CD4-positive, alpha-beta memory T cell (primary cell): Measurements from ENCODE around the gene PCMT1. TPM values are rescaled to one million over a fixed set of nuclear protein-coding genes. Genes with fewer than 3 reads are reported as not detected.

Experiments used
- polyA plus RNA-seq, 2 donors: library from polyadenylated mRNA; unstranded; fragments of 300-500 nt; fragmentation: Illumina TruSeq; gene quantifications; one replicate each; pipeline ENCODE4 v1.2.3, GENCODE V29; 2021
- total RNA-seq, 2 experiments: library from RNA; stranded (reverse); gene quantifications; one replicate each; pipeline ENCODE4 v1.2.3, GENCODE V29; 2021

PCMT1 gene
- total and polyA plus RNA-seq, 4 experiments from 2014 or later, result 50.8 to 196 (median 100) TPM

Other genes with a start within 250 kb of the PCMT1 start
- gene PPIL4, start 203.7 kb upstream of the PCMT1 start, total RNA-seq, result 10 to 100 TPM; 33.1 to 35.7 TPM
- gene PPIL4, start 203.7 kb upstream of the PCMT1 start, polyA plus RNA-seq, result 10 to 100 TPM in 1 of 2 donors, 1 to 10 TPM in 1; 10.0 to 14.5 TPM
- 10 to 100 TPM; 17.1 to 18.5 TPM for gene GINM1, start 183.4 kb upstream of the PCMT1 start, total RNA-seq
- 10 to 100 TPM; 23.2 to 26.1 TPM for gene GINM1, start 183.4 kb upstream of the PCMT1 start, polyA plus RNA-seq
- 10 to 100 TPM; 18.2 to 21.4 TPM for gene KATNA1, start 101.0 kb upstream of the PCMT1 start, total RNA-seq
- 10 to 100 TPM; 27.5 to 34.7 TPM for gene KATNA1, start 101.0 kb upstream of the PCMT1 start, polyA plus RNA-seq
- gene LATS1, start 31.6 kb upstream of the PCMT1 start, total RNA-seq, result 10 to 100 TPM; 47.4 to 51.8 TPM
- 10 to 100 TPM in 1 of 2 donors, 1 to 10 TPM in 1; 5.8 to 16.4 TPM for gene LATS1, start 31.6 kb upstream of the PCMT1 start, polyA plus RNA-seq
- 10 to 100 TPM; 56.0 to 58.3 TPM for gene NUP43, start 3.2 kb upstream of the PCMT1 start, total RNA-seq
- gene NUP43, start 3.2 kb upstream of the PCMT1 start, polyA plus RNA-seq, result 1 to 10 TPM; 1.9 to 7.3 TPM
- gene LRP11, start 114.6 kb downstream of the PCMT1 start, total RNA-seq, result 1 to 10 TPM; 3.6 to 5.6 TPM
- gene LRP11, start 114.6 kb downstream of the PCMT1 start, polyA plus RNA-seq, result 1 to 10 TPM; 1.2 to 2.3 TPM
- gene RAET1E, start 148.4 kb downstream of the PCMT1 start, total RNA-seq, result not detected
- not detected for gene RAET1E, start 148.4 kb downstream of the PCMT1 start, polyA plus RNA-seq
- not detected for gene RAET1G, start 173.4 kb downstream of the PCMT1 start, total RNA-seq
- gene RAET1G, start 173.4 kb downstream of the PCMT1 start, polyA plus RNA-seq, result not detected
- gene ULBP2, start 192.3 kb downstream of the PCMT1 start, total RNA-seq, result not detected
- gene ULBP2, start 192.3 kb downstream of the PCMT1 start, polyA plus RNA-seq, result 1 to 10 TPM in 1 of 2 donors, under 1 TPM in 1; 0.28 to 1.1 TPM
- not detected for gene ULBP1, start 214.2 kb downstream of the PCMT1 start, total RNA-seq
- not detected for gene ULBP1, start 214.2 kb downstream of the PCMT1 start, polyA plus RNA-seq